Measurements from ENCODE around the gene ZMIZ2.
A peak's percentile ranks its signal among the peaks of the same experiment; 100 is the strongest.

Gene ZMIZ2

GRCh38 chr7:44811571-44811970 is 62.9 kb downstream of the ZMIZ2 start:
- Histone ChIP-seq H4K91ac (ENCODE audit: low read depth, low read length) (no peak overlapping the region), H3K9ac (ENCODE audit: low read length) (no peak overlapping the region), H4K12ac (ENCODE audit: low read depth, low read length) (no peak overlapping the region), H2BK120ac (ENCODE audit: insufficient read depth, low read length, poor library complexity) (no peak overlapping the region), H3K4me2 (ENCODE audit: low read length) (no peak overlapping the region), H3K79me2 (ENCODE audit: control insufficient read depth, insufficient read depth, low read length, poor library complexity) (no peaks in the 10 kb centered on the region), H4K8ac (ENCODE audit: low read depth, low read length) (no peak overlapping the region), H2BK5ac (ENCODE audit: low read depth, low read length, poor library complexity) (no peak overlapping the region), H3K27me3 (ENCODE audit: insufficient read depth, low read length) (no peaks in the 10 kb centered on the region), H2AK5ac (ENCODE audit: low read length) (no peak overlapping the region), H3K79me1 (ENCODE audit: low read length) (no peaks in the 10 kb centered on the region), H2AFZ (ENCODE audit: insufficient read depth, low read length, poor library complexity) (no peak overlapping the region), H3K9me3 (ENCODE audit: insufficient read depth, low read depth, low read length) (no peaks in the 10 kb centered on the region), H3K4me3 (ENCODE audit: low read depth, low read length) (no peak overlapping the region), H3K4me1 (ENCODE audit: control insufficient read depth in 1 of 2, insufficient read depth in 2 of 2, low read length in 2 of 2) (no peaks in the 10 kb centered on the region), H3K14ac (ENCODE audit: low read length) (no peak overlapping the region), H3K18ac (ENCODE audit: low read length) (no peak overlapping the region), H2BK12ac (ENCODE audit: low read length) (no peak overlapping the region), H3K27ac (ENCODE audit: low read depth, low read length) (no peak overlapping the region), H3K23ac (ENCODE audit: low read length) (no peak overlapping the region), H3K4ac (ENCODE audit: low read depth, low read length) (no peak overlapping the region), H3K36me3 (ENCODE audit: control insufficient read depth in 1 of 2, insufficient read depth in 2 of 2, low read length in 2 of 2) (no peaks in the 10 kb centered on the region)
- DNase-seq: peak; percentile 87 to 92
- no CpG with 5 or more reads among the region's 6 CpGs for WGBS (ENCODE audit: extremely low coverage, insufficient coverage, insufficient read length)

- DNase-seq: no peak
- Histone ChIP-seq H2AK5ac (ENCODE audit: low read length) (no peak overlapping the region), H3K9me3 (ENCODE audit: insufficient read depth, low read depth, low read length) (no peaks in the 10 kb centered on the region), H3K4me3 (ENCODE audit: low read depth, low read length) (no peak overlapping the region), H4K8ac (ENCODE audit: low read depth, low read length) (no peak overlapping the region), H4K91ac (ENCODE audit: low read depth, low read length) (no peak overlapping the region), H3K18ac (ENCODE audit: low read length) (no peak overlapping the region), H2BK12ac (ENCODE audit: low read length) (no peak overlapping the region), H3K79me2 (ENCODE audit: control insufficient read depth, insufficient read depth, low read length, poor library complexity) (no peaks in the 10 kb centered on the region), H3K23ac (ENCODE audit: low read length) (no peak overlapping the region), H3K4me2 (ENCODE audit: low read length) (no peak overlapping the region), H4K12ac (ENCODE audit: low read depth, low read length) (no peak overlapping the region), H2AFZ (ENCODE audit: insufficient read depth, low read length, poor library complexity) (no peak overlapping the region), H2BK120ac (ENCODE audit: insufficient read depth, low read length, poor library complexity) (no peak overlapping the region), H3K36me3 (ENCODE audit: control insufficient read depth in 1 of 2, insufficient read depth in 2 of 2, low read length in 2 of 2) (no peaks in the 10 kb centered on the region), H2BK5ac (ENCODE audit: low read depth, low read length, poor library complexity) (no peak overlapping the region), H3K79me1 (ENCODE audit: low read length) (no peaks in the 10 kb centered on the region), H3K4ac (ENCODE audit: low read depth, low read length) (no peak overlapping the region), H3K14ac (ENCODE audit: low read length) (no peak overlapping the region), H3K27ac (ENCODE audit: low read depth, low read length) (no peak overlapping the region), H3K9ac (ENCODE audit: low read length) (no peak overlapping the region), H3K27me3 (ENCODE audit: insufficient read depth, low read length) (no peaks in the 10 kb centered on the region), H3K4me1 (ENCODE audit: control insufficient read depth in 1 of 2, insufficient read depth in 2 of 2, low read length in 2 of 2) (no peaks in the 10 kb centered on the region)
- WGBS (ENCODE audit: extremely low coverage, insufficient coverage, insufficient read length): no CpG with 5 or more reads among the region's 2 CpGs
These were observed 66.3 kb downstream of the ZMIZ2 start for GRCh38 chr7:44814919-44815318.

DNA sequence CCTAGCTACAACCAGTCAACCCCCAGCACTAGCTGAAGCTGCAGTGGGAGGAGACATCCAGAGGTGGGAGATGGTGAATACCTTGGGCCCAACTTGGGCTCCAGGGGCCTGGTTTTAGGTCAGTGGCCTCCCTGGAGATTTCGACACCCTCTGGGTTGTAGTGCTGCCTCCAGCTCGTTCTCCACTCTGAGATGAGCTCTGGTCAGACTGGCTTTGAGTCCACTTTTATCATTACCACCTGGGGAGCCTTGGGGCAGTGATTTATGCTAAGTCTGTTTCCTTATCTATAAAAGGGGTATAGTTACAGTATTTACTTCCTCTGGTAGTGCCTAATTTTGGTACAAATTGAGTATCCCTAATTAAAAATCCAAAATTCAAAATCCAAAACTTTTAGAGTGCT is 70.6 kb downstream of the ZMIZ2 start:
- Histone ChIP-seq H3K79me2 (ENCODE audit: control insufficient read depth, insufficient read depth, low read length, poor library complexity) (no peaks in the 10 kb centered on the region), H3K27ac (ENCODE audit: low read depth, low read length) (no peak overlapping the region), H3K4me1 (ENCODE audit: control insufficient read depth in 1 of 2, insufficient read depth in 2 of 2, low read length in 2 of 2) (peaks cover 8% of the 10 kb centered on the region in 2 experiments), H3K36me3 (ENCODE audit: control insufficient read depth in 1 of 2, insufficient read depth in 2 of 2, low read length in 2 of 2) (no peaks in the 10 kb centered on the region), H2AFZ (ENCODE audit: insufficient read depth, low read length, poor library complexity) (no peak overlapping the region), H3K27me3 (ENCODE audit: insufficient read depth, low read length) (no peaks in the 10 kb centered on the region), H3K14ac (ENCODE audit: low read length) (no peak overlapping the region), H3K18ac (ENCODE audit: low read length) (no peak overlapping the region), H2BK120ac (ENCODE audit: insufficient read depth, low read length, poor library complexity) (no peak overlapping the region), H3K9me3 (ENCODE audit: insufficient read depth, low read depth, low read length) (no peaks in the 10 kb centered on the region), H3K23ac (ENCODE audit: low read length) (no peak overlapping the region), H2BK12ac (ENCODE audit: low read length) (no peak overlapping the region), H4K8ac (ENCODE audit: low read depth, low read length) (no peak overlapping the region), H4K91ac (ENCODE audit: low read depth, low read length) (no peak overlapping the region), H3K4ac (ENCODE audit: low read depth, low read length) (no peak overlapping the region), H3K79me1 (ENCODE audit: low read length) (no peaks in the 10 kb centered on the region), H3K4me2 (ENCODE audit: low read length) (no peak overlapping the region), H2AK5ac (ENCODE audit: low read length) (no peak overlapping the region), H4K12ac (ENCODE audit: low read depth, low read length) (no peak overlapping the region), H3K4me3 (ENCODE audit: low read depth, low read length) (no peak overlapping the region), H2BK5ac (ENCODE audit: low read depth, low read length, poor library complexity) (no peak overlapping the region), H3K9ac (ENCODE audit: low read length) (no peak overlapping the region)
- no CpG with 5 or more reads among the region's 2 CpGs for WGBS (ENCODE audit: extremely low coverage, insufficient coverage, insufficient read length)
- DNase-seq: no peak
